GM18519 (cell line): Measurements from ENCODE around the gene SMOC2.

ENCODE experiments used
- ATAC-seq: cut with Tn5 transposase; IDR thresholded peaks from one replicate; pipeline ENCODE4 v1.9.1; 2021; ENCODE audit warnings: mild to moderate bottlenecking, moderate library complexity; ENCODE audit not compliant: unreplicated experiment, low FRiP score

SMOC2 gene

GRCh38 chr6:168414336-168415097, 26.5 kb upstream of the SMOC2 start:
- ATAC-seq = no peak

- no peak for ATAC-seq
Measured at GRCh38 chr6:168415098-168415992, 25.6 kb upstream of the SMOC2 start.

GRCh38 chr6:168415993-168416530, 24.9 kb upstream of the SMOC2 start:
- ATAC-seq = no peak

GRCh38 chr6:168416531-168416930, 24.5 kb upstream of the SMOC2 start:
- no peak for ATAC-seq

GRCh38 chr6:168417191-168417590, 23.8 kb upstream of the SMOC2 start:
- ATAC-seq = no peak

GRCh38 chr6:168417679-168418557, 23.1 kb upstream of the SMOC2 start:
- ATAC-seq = no peak

- no peak for ATAC-seq
Measured at GRCh38 chr6:168418711-168419121, 22.3 kb upstream of the SMOC2 start.

- ATAC-seq = no peak
Measured at GRCh38 chr6:168419569-168419968, 21.4 kb upstream of the SMOC2 start.

- ATAC-seq = no peak
Measured at GRCh38 chr6:168420084-168420483, 20.9 kb upstream of the SMOC2 start.

- no peak for ATAC-seq
Measured at GRCh38 chr6:168420706-168421105, 20.3 kb upstream of the SMOC2 start.

GRCh38 chr6:168427184-168427583, 13.8 kb upstream of the SMOC2 start:
- no peak for ATAC-seq

- no peak for ATAC-seq
Measured at GRCh38 chr6:168428052-168428826, 12.7 kb upstream of the SMOC2 start.

- ATAC-seq = no peak
Measured at GRCh38 chr6:168428863-168429262, 12.1 kb upstream of the SMOC2 start.

GRCh38 chr6:168432196-168432595, 8.8 kb upstream of the SMOC2 start:
- ATAC-seq = no peak

- no peak for ATAC-seq
Measured at GRCh38 chr6:168433898-168434297, 7.1 kb upstream of the SMOC2 start.

GRCh38 chr6:168434505-168434904, 6.5 kb upstream of the SMOC2 start:
- no peak for ATAC-seq

GRCh38 chr6:168437751-168438150, 3.2 kb upstream of the SMOC2 start:
- no peak for ATAC-seq

- no peak for ATAC-seq
Measured at GRCh38 chr6:168438783-168439520, 2.0 kb upstream of the SMOC2 start.
